GM20000 (cell line): Measurements from ENCODE around the gene MORN1.
"Not testable (repeated sequence)": the region's sequence is repeated elsewhere in the genome, so short reads cannot be mapped to it uniquely, and the experiment has no call there.

Experiments used
- DNase-seq: peaks from one replicate; pipeline ENCODE4 v3.0.0; 2012; ENCODE audit warnings: low spot score
- CTCF ChIP-seq: IDR thresholded peaks from 2 replicates; pipeline ENCODE4 v1.5.1; 2012; ENCODE audit warnings: mild to moderate bottlenecking, control low read depth; ENCODE audit errors: extremely low read depth, missing control alignments

MORN1 gene

GRCh38 chr1:2328676-2329455, 62.5 kb downstream of the MORN1 start:
- no peak for DNase-seq
- TF ChIP-seq CTCF: no peak

GRCh38 chr1:2327841-2328240, 63.5 kb downstream of the MORN1 start:
- no peak for TF ChIP-seq CTCF
- no peak for DNase-seq

- DNase-seq: not testable (repeated sequence)
Measured at GRCh38 chr1:2327162-2327561, 64.2 kb downstream of the MORN1 start.

- no peak for DNase-seq
- no peak for TF ChIP-seq CTCF
Measured at GRCh38 chr1:2326524-2326923, 64.8 kb downstream of the MORN1 start.

GRCh38 chr1:2324553-2325366, 66.6 kb downstream of the MORN1 start:
- DNase-seq: no peak
- no peak for TF ChIP-seq CTCF

GRCh38 chr1:2323451-2323974, 67.8 kb downstream of the MORN1 start:
- no peak for TF ChIP-seq CTCF
- no peak for DNase-seq

- DNase-seq: no peak
- TF ChIP-seq CTCF: no peak
Measured at GRCh38 chr1:2322581-2323211, 68.7 kb downstream of the MORN1 start.
